Lung (tissue), 12 donors: ENCODE measurements around the gene NIPAL4. TPM values are rescaled to one million over a fixed set of nuclear protein-coding genes. Genes with fewer than 3 reads are reported as not detected.

Source experiments
- ATAC-seq: fragments of 200-7000 bp; cut with Tn5 transposase; one replicate; pipeline ENCODE4 v1.9.1; 2020; ENCODE audit warnings: moderate number of reproducible peaks; ENCODE audit not compliant: insufficient read depth, low FRiP score
- DNase-seq, 3 donors: peaks; one replicate each; pipeline ENCODE4 v3.0.0-alpha.2; 2013 to 2017
- H3K27ac ChIP-seq, 2 donors: one replicate each; pipeline ENCODE4 v1.5.1; 2013; ENCODE audit warnings: mild to moderate bottlenecking in 2 of 2, moderate library complexity in 2 of 2, control low read depth in 1 of 2, inconsistent platforms in 1 of 2, low read depth in 1 of 2, low read length in 1 of 2
- H3K27me3 ChIP-seq, 3 donors: one replicate each; pipeline ENCODE4 v1.5.1; 2013; ENCODE audit warnings: low read length in 2 of 3; ENCODE audit not compliant: control insufficient read depth in 3 of 3, insufficient read depth in 3 of 3
- H3K36me3 ChIP-seq, 4 donors: one replicate each; pipeline ENCODE4 v1.5.1; 2013; ENCODE audit warnings: low read length in 4 of 4, mild to moderate bottlenecking in 1 of 4, moderate library complexity in 1 of 4; ENCODE audit not compliant: control insufficient read depth in 4 of 4, insufficient read depth in 4 of 4
- H3K4me1 ChIP-seq, 5 donors: one replicate each; pipeline ENCODE4 v1.5.1; 2013; ENCODE audit warnings: low read length in 5 of 5, mild to moderate bottlenecking in 2 of 5, moderate library complexity in 1 of 5; ENCODE audit not compliant: control insufficient read depth in 5 of 5, insufficient read depth in 5 of 5
- H3K4me3 ChIP-seq: one replicate; pipeline ENCODE4 v1.5.1; 2013; ENCODE audit warnings: mild to moderate bottlenecking, control low read depth, moderate library complexity
- H3K9ac ChIP-seq, 2 donors: one replicate each; pipeline ENCODE4 v1.5.1; 2013; ENCODE audit warnings: low read length in 2 of 2, control low read depth in 1 of 2; ENCODE audit not compliant: insufficient read depth in 1 of 2
- H3K9me3 ChIP-seq, 4 donors: one replicate each; pipeline ENCODE4 v1.5.1; 2013; ENCODE audit warnings: low read length in 3 of 4, mild to moderate bottlenecking in 1 of 4, moderate library complexity in 1 of 4; ENCODE audit not compliant: control insufficient read depth in 4 of 4, insufficient read depth in 3 of 4
- CTCF ChIP-seq: IDR thresholded peaks from 2 replicates; pipeline ENCODE4 v1.5.1; 2012; ENCODE audit warnings: mild to moderate bottlenecking; ENCODE audit errors: control extremely low read depth, extremely low read depth
- WGBS, 2 donors: extraction: QIAGEN DNeasy Blood & Tissue Kit; methylation state at CpG; one replicate each; pipeline ENCODE4 v1.1.7; 2013; 5-methylcytosine and 5-hydroxymethylcytosine counted together
- polyA plus RNA-seq, 2 donors: library from polyadenylated mRNA; stranded (reverse); fragments of 200-250 nt; gene quantifications; one replicate each; pipeline ENCODE4 v1.2.1, GENCODE V29; 2013
- total RNA-seq, 2 donors: library from RNA; depleted of rRNA in 1 of 2; stranded (reverse); fragments of >200 nt in 1 of 2; gene quantifications; one replicate each; pipeline ENCODE4 v1.2.1, GENCODE V29; 2014 to 2021
- donor health status: control.
- donor health status: control.
- donor health status: Bipolar disorder and iron deficiency.
- donor health status: healthy.
- donor health status: DM: yes; HTN: yes; CAD: no.

Gene NIPAL4
- total and polyA plus RNA-seq, 4 donors: 0.04 to 1.7 (median 0.36) TPM

- ATAC-seq (no peak), DNase-seq (no peak)
- no peak overlapping the region for H3K9ac ChIP-seq
- H3K4me3 ChIP-seq: no peak overlapping the region
- no peak overlapping the region for H3K27ac ChIP-seq
- peaks cover 0 to 10% (median 0%) of the 10 kb centered on the region in 5 donors for H3K4me1 ChIP-seq
- TF ChIP-seq CTCF: no peak
- no peaks in the 10 kb centered on the region for H3K9me3 ChIP-seq
- H3K27me3 ChIP-seq: no peaks in the 10 kb centered on the region
- H3K36me3 ChIP-seq: peaks cover 0 to 2% (median 0%) of the 10 kb centered on the region in 4 donors
- 56 to 65% methylated on average over 7 of the region's 7 CpGs for WGBS, 2 donors
Measured at GRCh38 chr5:157473383-157474320, 13.6 kb downstream of the NIPAL4 start.

GRCh38 chr5:157475432-157475831 lies 15.4 kb downstream of the NIPAL4 start:
- Histone ChIP-seq H3K27ac (no peak overlapping the region), H3K4me1 (peaks cover 0 to 11% (median 0%) of the 10 kb centered on the region in 5 donors), H3K27me3 (no peaks in the 10 kb centered on the region), H3K9ac (peak overlapping the region in 1 of 2 donors; percentile 18), H3K4me3 (no peak overlapping the region), H3K36me3 (peaks cover 0 to 3% (median 0%) of the 10 kb centered on the region in 4 donors), H3K9me3 (no peaks in the 10 kb centered on the region)
- no peak for TF ChIP-seq CTCF
- WGBS, 2 donors: 94% methylated on average over 3 of the region's 3 CpGs
- ATAC-seq: no peak
- DNase-seq: no peak

DNA sequence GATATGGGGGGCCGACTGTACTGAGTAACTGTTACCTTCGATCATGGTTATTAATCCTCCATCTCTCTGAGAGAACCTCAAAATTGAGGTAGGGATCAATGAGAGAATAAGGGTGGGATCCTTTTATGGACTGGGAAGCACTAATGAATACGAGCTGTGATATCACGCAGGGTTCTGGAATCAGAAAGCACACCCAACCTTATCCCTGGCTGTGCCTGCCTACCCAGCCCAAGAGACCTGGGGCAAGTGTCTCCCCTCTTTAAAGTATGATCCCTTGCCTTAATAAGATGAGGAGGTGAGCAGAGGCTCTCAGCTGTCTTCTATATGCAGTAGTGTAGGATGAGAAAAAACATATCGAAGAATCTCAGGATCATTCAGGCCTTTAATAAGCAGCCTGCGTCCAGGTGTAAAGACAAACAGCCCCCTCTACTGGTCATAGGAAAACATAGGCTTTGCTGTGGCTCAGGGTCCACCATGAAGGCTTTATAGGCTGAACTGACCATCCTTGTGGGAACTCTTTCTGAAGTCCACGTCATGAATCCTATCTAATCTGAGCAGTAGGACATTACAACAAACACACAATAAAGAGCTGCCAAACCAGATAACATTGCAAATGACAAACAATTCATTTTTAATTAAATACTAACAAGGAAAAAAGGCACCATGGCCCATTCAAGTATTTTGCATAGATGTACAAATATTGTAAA lies 16.8 kb downstream of the NIPAL4 start:
- Histone ChIP-seq H3K9me3 (no peaks in the 10 kb centered on the region), H3K27ac (no peak overlapping the region), H3K4me3 (no peak overlapping the region), H3K4me1 (peaks cover 0 to 11% (median 0%) of the 10 kb centered on the region in 5 donors), H3K27me3 (no peaks in the 10 kb centered on the region), H3K9ac (no peak overlapping the region), H3K36me3 (peaks cover 0 to 8% (median under 1%) of the 10 kb centered on the region in 4 donors)
- ATAC-seq (peak; percentile 63), DNase-seq (peak in 2 of 3 donors; percentile 69 to 71)
- TF ChIP-seq CTCF: peak; percentile 50
- 68 to 74% methylated on average over 7 of the region's 7 CpGs for WGBS, 2 donors
